ENCODE data around the gene CDH9. TPM values are rescaled to one million over a fixed set of nuclear protein-coding genes. Genes with fewer than 3 reads are reported as not detected.

The CDH9 gene
- total and polyA plus RNA-seq, 9 of the 15 experiments (the other 6 are each of a cell fraction or from before 2014, with no cell fraction given), result not detected

GRCh38 chr5:26889815-26890214 is 148.6 kb downstream of the CDH9 start:
- ChIA-PET POLR2A (no interaction called here), CTCF (ENCODE audit: low intra/inter-chr PET ratio) (no interaction called here)
- Histone ChIP-seq H3K9ac (ENCODE audit: insufficient read depth in 1 of 2, low read depth in 2 of 2, low read length in 2 of 2) (no peak overlapping the region), H3K9me1 (ENCODE audit: control insufficient read depth, insufficient read depth, low read length) (no peaks in the 10 kb centered on the region), H3K27ac (ENCODE audit: extremely low read depth, low read depth, low read length) (no peak overlapping the region), H3K4me2 (ENCODE audit: insufficient read depth, low read length) (no peak overlapping the region), H3K9me3 (replicated peaks; ENCODE audit: control insufficient read depth, insufficient read depth, low read depth, low read length) (no peaks in the 10 kb centered on the region; the same call in 1 of the 2 replicates), H3K27me3 (ENCODE audit: control insufficient read depth in 2 of 2, insufficient read depth in 2 of 2, low read length in 2 of 2) (no peaks in the 10 kb centered on the region), H2AFZ (ENCODE audit: low read depth, low read length) (no peak overlapping the region), H3K36me3 (ENCODE audit: control insufficient read depth, insufficient read depth, low read length) (no peaks in the 10 kb centered on the region), H3K79me2 (ENCODE audit: control insufficient read depth, insufficient read depth, low read length) (no peaks in the 10 kb centered on the region), H3K4me1 (replicated peaks in 1 of 2; ENCODE audit: control insufficient read depth in 2 of 2, insufficient read depth in 2 of 2, low read length in 2 of 2) (no peaks in the 10 kb centered on the region), H4K20me1 (replicated peaks; ENCODE audit: control insufficient read depth, insufficient read depth, low read length) (no peaks in the 10 kb centered on the region), H3K4me3 (no peak overlapping the region)
- FAIRE-seq (no peak), ATAC-seq (no peak), DNase-seq (ENCODE audit: extremely low read depth in 1 of 4, low spot score in 3 of 4) (no peak)
- 2% methylated on average over 3 of the region's 3 CpGs for WGBS (ENCODE audit: insufficient coverage, low coverage, missing lambda C conversion rate)
- in situ Hi-C loops (cut with MboI) (no loop called here), intact Hi-C loops (cut with micrococcal nuclease) (no loop called here)
- no peak for TF ChIP-seq ZBTB2 (IDR thresholded peaks at IDR 0.05)
- TF ChIP-seq FUS (optimal IDR thresholded peaks at IDR 0.05; ENCODE audit: low read depth, low read length), result no peak
- TF ChIP-seq SNAPC5 (CRISPR knock-in tag; IDR thresholded peaks at IDR 0.05), result no peak
- no peak for TF ChIP-seq TRIM24 (IDR thresholded peaks at IDR 0.05)
- no peak for TF ChIP-seq HMGXB4 (CRISPR knock-in tag; IDR thresholded peaks at IDR 0.05)
- BruUV-seq (replicated peaks), result no TSS peak
